IPS DF 4.7 (cell line): ENCODE measurements around the gene MOGAT1.

Experiments used
- DNase-seq: peaks from one replicate; pipeline ENCODE4 v3.0.0-alpha.2; 2013; ENCODE audit warnings: low spot score; ENCODE audit errors: extremely low read depth

The MOGAT1 gene, protein sequence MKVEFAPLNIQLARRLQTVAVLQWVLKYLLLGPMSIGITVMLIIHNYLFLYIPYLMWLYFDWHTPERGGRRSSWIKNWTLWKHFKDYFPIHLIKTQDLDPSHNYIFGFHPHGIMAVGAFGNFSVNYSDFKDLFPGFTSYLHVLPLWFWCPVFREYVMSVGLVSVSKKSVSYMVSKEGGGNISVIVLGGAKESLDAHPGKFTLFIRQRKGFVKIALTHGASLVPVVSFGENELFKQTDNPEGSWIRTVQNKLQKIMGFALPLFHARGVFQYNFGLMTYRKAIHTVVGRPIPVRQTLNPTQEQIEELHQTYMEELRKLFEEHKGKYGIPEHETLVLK

DNA sequence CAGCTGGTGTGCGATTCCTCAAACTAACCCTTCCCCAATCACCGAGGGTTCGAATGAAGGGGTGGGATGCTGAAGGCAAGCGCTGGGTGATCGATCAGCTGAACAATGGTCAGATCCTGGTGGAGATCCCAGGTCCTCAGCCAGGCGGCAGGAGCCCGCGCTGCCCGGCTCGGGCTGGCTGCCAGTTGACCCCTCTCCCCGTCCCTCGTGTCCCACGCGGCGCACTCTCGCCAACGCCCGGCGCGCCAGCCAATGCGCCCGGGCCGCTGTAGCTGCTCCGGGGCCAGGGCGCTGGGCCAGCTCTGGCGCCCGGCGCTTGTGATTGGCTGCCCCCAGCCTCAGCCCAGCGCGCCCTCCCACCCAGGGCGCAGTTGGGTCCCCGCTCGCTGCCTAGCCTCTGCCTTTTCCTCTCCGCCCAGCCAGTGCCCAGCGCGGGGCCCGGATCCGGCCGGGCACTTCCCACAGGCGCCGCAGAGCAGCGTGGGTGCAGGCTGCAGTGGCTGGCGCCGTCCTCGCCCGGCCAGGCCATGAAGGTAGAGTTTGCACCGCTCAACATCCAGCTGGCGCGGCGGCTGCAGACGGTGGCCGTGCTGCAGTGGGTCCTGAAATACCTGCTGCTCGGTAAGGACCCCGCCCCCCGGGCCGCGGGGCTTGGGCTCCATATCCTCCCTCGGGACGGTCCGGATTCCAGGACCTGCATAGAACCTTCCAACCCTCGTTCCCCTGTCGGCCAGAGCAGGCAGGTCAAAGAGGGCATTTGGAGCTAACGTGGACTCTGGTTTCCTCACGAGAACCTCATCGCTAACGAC, at the start of gene MOGAT1:
TSS of gene MOGAT1 (plus strand) at position 400 of the 809 bp plus-strand sequence. CDS start at position 528, 128 bp downstream.
- DNase-seq: no peak

DNA sequence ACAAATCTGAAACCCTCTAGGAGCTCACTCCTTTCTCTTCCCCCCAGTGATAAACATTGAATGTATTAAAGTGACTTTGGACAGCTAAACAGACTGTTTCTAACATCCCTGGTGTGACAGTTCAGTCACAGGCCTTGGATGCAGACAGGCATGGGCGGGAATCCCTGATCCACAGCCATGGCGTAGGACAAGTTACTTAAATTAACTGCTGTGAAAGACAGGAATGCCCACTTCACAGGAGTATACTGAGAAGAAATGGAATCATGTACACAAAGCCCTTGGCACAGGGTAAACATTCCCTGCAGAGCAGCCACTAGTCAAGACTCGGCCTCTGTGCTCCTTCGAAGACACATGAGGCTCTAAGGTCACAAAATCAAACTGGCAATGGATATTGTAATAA, 49.6 kb upstream of the MOGAT1 start:
- no peak for DNase-seq

DNA sequence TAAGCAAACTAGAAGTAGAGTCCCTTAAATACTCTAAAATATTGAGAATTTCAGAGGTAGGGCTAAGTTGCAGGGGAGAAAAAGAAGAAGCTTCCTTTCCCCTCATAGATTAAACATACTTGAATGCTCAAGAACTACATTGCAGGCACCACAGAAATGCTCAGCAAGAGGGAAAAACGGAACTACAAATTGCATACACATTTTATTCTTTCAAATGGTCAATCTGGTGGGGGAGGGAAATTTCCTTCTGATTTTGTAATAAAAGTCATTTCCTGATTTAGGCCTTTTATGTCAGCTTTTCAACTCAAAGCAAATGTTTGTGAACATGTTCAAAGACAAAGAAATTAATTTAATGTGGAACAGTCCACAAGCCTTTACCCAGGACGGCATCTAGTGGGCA, 48.5 kb upstream of the MOGAT1 start:
- DNase-seq: no peak

DNA sequence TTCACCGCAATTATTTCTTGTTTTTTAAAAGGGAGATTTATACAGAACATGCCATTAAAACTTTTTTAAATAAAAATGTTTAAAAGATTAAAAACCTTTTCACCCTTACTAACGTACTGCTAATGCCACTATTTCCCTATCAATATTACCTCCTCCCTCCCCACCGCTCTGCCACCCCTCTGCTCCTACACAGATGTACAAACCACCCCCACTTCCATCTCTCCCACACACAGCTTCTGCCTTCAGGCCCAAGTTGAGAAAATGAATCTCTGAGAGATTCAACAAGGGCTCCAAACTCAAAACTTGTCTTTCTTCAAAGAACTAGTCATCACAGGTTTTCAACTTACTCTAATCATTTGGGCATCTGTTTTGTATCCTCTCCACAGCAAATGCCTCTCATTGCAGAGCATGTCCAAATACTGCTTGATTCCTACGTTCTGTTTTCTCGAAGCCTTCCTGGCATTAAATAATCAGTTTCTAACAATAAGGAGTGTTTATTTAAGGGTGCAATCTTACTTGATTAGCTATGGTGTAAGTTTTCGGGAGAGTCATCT, 47.6 kb upstream of the MOGAT1 start:
- DNase-seq: no peak

DNA sequence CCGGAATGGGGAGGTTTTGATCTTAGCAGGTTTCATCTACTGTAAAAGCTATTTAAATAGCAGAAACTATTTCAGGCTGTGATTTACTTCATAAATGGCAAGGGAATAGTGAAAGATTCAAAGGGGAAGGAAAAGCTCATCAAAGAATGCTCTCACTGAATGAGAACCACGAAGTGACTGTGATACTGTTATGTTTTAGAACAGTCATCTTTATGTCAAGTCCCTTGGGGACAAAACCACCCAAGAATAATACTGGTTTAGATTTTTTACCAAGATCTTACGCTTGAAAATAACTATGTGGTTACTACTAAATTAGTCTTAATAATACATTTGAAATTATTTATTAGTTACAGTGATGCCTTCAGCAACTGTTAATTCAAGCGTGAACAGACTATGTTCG, 43.7 kb upstream of the MOGAT1 start:
- DNase-seq: no peak

DNA sequence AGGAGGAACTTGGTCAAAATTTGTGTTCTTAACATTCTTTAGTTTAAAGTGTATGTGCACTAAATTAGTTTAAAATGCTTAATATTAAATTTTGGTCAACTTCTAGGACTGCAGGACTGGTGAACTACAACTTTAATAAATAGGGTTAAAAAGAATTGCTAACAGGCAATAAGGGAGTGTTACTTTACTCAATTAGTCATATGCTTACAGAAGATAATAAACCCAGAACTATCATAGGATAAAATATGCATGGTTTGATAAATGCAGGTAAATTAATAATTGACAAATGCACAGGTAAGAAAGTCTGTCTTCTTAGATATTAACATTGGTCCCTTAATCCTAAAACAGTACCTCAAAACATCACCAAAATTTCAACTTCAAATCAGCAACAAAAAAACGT, 36.2 kb upstream of the MOGAT1 start:
- no peak for DNase-seq

DNA sequence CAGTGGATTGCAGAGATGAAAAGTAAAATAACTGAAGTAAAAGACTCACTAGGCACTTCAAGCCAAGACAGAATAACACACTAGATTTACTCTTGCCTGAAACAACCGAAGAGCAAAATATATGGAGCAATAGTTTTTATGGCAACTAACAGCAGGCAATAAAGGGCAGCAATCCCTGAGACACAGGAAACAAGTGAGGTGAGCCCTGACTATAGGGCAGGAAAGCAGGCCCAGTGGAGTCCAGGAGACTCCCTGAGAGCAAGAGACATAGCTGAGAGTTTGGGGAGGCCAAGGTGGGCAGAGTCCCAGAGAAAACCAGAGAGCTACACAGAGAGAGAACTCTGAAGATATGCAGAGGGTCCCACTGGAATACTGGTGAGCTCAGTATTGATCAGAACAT, 34.4 kb upstream of the MOGAT1 start:
- DNase-seq: no peak

DNA sequence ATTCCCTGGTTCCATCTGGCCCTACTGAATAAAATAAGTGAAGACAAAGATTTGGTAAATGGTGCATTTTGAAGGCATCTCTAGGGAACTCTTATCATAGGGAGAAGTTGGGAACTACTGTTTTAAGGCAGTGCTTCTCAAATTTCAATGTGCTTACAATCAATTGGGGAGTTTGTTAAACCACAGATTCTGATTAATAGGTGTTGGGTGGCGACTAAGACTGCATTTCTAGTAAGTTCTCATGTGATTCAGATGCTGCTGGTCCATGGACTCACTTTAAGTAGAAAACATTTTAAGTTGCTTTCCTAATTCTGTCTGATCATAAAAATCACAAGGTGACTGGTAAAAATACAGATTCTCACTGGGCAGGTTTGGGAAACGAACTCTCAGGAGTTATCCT, 30.1 kb upstream of the MOGAT1 start:
- no peak for DNase-seq

DNA sequence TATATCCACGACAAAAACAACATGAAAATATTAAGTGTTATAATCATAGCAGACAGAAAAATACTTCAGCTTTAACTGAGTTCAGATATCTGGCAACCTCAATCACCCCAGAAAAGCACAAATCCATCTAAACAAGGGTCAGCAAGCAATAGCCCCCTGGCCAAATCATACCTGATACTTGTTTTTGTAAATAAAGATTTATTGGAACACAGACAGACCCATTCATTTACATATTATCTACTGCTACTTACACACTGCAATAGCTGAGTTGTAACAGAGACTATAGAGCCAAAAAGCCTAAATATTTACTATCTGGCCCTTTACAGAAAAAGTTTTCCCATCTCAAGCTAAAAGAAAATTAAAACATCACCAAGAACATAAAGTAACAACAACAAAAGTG, 28.3 kb upstream of the MOGAT1 start:
- DNase-seq: no peak

DNA sequence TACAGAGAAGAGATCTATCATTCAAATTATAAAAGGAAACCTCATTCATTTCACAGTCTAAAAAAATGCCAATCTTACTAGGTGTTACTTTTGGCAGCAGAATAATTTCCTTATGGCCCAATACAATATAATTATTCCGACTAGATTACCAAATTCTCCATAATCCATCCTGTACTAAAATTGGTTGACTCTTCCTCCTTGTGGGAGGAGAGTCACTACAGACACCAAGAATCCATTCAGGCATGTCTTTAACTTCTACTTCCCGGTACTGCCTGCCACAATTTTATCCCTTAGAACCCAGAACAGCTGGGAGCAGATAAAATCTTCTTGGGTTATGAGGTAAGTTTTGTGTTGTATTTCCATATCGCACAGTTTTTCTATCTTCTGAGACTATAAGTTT, 25.4 kb upstream of the MOGAT1 start:
- DNase-seq: no peak

DNA sequence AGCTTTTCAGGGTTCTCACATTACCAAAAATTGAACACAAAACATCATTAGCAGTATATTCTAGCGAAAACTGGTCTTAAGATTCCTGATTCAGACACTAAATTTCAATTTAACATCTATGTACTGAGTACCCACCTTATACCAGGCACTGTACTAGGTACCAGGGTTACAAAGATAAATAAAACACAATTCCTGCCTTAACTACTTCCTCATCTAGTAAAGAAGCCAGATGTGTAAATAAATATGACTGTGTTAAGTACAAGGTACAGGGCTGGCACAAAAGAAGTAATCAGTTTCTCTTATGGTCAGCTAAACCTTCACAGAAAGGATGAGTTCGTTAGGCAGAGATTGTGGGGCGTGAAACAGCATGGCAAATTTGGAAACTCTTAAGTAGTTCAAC, 21.7 kb upstream of the MOGAT1 start:
- DNase-seq: no peak

DNA sequence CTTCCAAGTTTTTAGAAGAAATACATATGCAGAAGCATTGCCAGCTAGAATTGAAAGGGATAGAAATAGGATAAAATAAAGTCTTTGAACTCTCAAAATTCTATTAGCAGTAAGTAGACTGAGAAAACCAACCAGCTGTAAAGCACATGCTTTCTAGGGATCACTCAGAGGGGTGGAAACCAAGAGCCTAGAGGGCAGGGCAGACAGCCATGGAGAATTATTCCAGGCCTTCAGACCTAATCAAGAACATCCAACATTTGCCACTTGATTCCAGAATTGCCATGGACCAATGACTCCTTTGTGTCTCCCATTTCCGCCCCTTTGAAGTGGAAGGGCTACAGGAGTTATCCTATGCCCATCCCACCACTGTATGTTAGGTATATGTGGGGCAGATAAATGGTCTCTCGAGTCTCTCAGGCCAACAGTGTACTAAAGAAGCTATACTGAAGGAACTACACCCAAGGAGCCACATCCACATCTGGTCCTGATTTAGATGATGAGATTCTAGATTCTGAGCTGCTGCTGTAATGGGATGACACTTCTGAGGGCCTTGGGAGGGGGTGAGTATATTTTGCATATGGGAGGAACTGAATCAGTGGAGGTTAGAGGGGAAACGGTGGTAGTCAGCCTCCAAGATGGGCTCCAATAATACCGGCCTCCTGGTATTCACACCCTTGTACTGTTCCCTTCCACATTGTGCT, 19.6 kb upstream of the MOGAT1 start:
- DNase-seq: no peak

DNA sequence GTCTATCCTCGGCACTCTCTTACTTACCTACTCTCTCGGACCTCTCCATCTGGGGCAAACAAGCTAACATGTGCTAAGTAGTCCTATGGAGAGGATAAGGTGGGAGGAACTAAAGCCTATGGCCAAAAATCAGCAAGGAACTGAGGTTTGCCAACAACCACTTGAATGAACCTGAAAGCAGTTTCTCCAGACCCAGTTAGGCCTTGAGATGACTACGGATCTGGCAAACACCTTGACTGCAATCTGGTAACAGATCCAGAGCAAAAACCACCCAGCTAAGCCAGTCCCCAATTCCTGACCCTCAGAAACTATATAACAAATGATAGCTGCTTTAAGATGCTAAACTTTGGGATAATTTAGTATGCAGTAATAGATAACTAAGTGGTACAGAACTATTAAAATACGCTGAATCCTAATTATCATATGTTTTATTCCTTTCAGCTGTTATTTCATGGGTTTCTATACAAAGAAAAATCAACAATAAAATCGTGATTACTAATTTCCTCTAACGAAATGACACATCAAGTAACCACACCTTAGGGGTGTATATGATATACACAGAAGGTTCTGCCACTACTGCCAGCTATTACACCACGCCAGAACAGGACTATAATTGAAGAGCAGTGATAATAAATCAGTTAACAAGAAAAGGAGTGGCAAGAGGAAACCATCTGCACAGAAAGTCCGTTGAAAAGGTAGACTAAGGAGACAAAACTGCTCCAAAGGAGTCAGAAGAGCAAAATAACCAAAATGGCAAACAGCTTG, 18.8 kb upstream of the MOGAT1 start:
- no peak for DNase-seq

DNA sequence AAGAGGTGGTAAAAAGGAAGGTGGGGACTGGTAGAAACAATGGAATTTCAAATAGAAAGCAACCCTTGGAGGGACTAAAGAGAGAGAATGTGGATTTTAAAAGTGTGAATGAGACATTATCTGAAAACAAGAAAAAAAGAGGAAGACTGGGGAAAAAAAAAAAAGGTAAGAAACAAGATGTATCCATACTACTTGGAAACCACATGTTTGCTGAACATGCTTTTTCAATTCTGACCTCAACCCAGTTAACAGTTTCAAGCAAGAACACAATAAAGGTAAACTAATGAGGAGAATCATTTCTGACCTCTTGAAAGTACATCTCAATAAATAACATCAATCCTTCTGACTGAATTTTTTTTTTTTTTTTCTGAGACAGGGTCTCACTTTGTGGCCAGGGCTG, 18.2 kb upstream of the MOGAT1 start:
- no peak for DNase-seq

DNA sequence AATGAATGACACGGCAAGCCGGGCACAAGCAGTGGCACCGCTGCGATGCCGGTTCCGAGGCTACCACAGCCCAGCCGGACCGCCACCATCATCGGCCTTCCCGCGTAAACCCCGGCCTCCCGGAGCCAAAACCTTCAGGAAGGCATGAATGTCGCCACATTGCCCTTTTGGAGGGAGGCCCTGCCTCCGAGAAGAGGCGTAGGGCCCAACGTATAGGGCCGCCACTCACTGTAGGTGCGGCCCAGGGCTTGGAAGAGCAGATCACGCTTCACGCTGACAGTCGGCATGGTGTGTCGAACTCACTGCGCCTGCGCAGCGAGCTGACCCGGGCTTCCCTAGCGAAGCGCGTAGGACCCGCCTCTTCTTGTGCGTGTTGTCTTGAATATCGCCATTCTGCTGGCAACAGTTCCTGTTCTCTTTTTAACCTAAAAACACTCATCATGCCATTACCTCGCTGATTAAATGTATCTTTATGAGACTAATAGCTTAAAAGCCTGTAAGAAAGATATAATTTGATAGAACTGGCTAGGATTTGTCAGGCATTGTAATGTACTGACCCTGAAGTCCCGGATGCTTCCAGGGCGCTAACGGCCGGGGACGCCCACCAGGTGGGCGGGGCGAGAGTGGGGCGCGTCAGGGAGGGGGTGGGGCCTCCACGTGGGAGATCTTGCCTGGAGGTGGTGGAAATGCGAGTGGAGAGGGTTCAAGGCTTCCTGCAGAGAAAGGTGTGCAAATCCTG, 15.5 kb upstream of the MOGAT1 start, which contains the start of gene FARSB:
TSS of gene FARSB (minus strand) at position 306 of the 739 bp plus-strand sequence. CDS start at position 287, 19 bp downstream.
- no peak for DNase-seq

DNA sequence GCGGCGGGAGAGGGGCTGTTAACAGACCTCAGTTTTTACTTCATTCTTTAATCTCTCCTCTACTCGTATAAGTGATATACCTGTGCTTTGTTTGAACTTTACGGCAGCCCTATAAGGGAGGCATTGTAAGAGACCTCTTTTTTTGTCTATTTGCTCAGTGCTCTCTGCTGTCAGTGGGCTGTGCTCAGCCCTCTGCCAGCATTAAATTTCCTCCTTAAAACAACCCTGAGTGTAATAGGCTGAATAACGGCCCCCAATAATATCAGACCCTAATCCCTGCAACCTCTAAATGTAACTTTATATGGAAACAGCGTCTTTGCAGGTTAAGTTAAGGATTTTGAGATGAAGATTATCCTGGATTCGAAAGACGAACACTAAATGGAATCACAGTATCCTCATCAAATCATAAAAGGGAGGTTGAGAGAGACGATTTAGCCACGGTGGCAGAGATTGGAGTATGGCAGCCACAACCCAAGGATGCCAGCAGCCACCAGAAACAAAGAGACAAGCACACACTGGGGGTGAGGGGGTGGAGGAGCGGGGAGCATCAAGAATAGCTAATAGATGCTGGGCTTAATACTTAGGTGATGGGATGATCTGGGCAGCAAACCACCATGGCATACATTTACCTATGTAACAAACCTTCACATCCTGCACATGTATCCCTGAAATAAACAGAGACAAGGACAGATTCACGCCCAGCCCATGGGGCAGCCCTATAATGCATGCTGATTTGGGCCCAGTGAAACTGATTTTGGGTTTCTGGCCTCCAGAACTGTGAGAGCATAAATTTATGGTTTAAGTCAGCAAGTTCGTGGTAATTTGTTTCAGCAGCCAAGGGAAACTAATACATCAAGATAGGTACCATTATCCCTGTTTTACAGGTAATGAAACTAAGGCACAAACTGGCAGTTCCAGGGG, 14.7 kb upstream of the MOGAT1 start:
- no peak for DNase-seq

DNA sequence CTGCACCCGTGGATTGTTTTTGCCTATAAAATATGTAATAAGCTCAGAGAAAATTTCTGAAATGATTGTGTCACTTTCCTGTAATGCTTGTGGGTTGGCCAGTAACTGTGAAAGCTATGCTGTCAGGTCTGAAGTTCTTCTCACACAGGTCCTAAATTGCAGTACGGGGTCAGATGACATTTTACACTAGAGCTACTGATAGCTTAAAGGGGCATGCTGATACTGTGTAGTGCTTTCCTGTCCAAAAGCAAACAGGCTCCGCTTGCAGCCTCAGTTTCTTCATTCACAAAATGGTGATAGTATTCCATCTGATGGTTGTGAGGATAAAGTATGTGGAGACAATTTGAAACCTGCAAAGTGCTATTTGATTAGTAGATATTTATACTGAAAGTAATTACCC, 8.0 kb upstream of the MOGAT1 start:
- no peak for DNase-seq

DNA sequence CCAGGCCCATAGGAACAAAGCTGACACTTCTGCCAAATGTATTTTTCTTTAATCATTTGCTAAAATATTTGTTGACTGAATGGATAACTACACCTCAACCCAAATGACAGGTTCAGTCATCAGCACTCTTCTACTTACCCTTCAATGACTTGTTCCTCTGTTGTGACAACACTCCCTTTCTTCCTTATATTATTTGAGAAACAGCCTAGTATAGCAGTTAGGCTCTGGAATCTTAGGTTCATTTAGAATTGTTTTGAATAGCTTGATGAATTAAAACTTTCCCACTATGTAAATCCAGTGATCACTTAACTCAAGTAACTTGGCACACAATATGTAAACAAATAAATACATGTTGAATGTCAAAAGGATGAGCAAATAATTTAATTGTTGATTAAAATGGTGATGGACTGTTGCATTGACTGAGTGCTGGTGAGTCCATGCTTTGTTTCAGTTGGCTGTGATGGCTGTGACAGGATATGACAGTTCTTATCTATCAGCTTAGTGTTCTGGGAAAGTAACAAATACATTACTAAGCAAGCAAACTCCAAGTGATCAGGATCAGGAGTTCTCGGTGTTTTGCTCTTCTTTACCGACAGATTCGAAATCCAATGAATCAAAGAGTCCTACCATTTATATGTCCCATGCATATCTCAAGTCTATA, 2.8 kb upstream of the MOGAT1 start:
- no peak for DNase-seq

DNA sequence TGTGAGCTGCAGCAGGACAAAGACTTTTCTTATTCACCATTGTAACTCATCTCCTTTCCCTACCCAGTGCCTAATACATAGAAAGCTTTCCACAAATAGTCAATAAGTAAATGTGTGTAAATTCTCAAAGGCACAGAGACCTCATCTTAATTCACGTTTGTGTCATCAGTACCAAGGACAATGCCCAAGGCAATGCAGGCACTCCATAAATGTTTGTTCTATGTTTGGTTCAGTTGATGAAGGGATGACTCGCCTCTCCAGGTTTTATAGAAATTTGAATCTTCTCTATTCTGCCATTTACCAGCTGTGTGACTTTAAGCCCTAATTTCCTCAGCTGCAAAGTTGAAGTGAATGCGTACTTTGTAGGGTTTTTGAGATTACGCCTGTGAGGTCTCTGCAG, 2.1 kb upstream of the MOGAT1 start:
- no peak for DNase-seq
